ENCODE data around the gene ADGRA1. TPM values are rescaled to one million over a fixed set of nuclear protein-coding genes. Genes with fewer than 3 reads are reported as not detected.

ADGRA1 gene
- total RNA-seq, 2 experiments from 2014 or later: not detected

- no peak overlapping the region for H2AFZ ChIP-seq (ENCODE audit: low read length)
- POLR2A ChIA-PET: no interaction called here
- no peaks in the 10 kb centered on the region for H4K20me1 ChIP-seq (ENCODE audit: insufficient read depth, low read length)
- H3K4me1 ChIP-seq (ENCODE audit: insufficient read depth, low read length, poor library complexity, severe bottlenecking): no peaks in the 10 kb centered on the region
- TF ChIP-seq EZH2phosphoT487 (IDR thresholded peaks at IDR 0.05; ENCODE audit: borderline replicate concordance, low read depth, low read length) (no peak), CTCF (conservative IDR thresholded peaks at IDR 0.05; ENCODE audit: low read length) (no peak)
- H3K9me2 ChIP-seq (ENCODE audit: insufficient read depth, low read length): no peaks in the 10 kb centered on the region
- intact Hi-C loops (cut with micrococcal nuclease; ENCODE audit: unreplicated experiment): no loop called here
- BruUV-seq (replicated peaks): no TSS peak
- H3K4me2 ChIP-seq (ENCODE audit: low read length): no peak overlapping the region
- DNase-seq (ENCODE audit: low spot score): no peak
- no peaks in the 10 kb centered on the region for H3K79me2 ChIP-seq (ENCODE audit: insufficient read depth, low read depth, low read length)
- H3K27ac ChIP-seq (ENCODE audit: low read depth, low read length, poor library complexity, severe bottlenecking): no peak overlapping the region
- H3K9me3 ChIP-seq (ENCODE audit: low read length): no peaks in the 10 kb centered on the region
- no peak overlapping the region for H3K4me3 ChIP-seq (ENCODE audit: low read depth, low read length, poor library complexity, severe bottlenecking)
- H3K36me3 ChIP-seq (ENCODE audit: insufficient read depth, low read length): no peaks in the 10 kb centered on the region
- CTCF ChIA-PET (ENCODE audit: unreplicated experiment): interaction anchor here (0.7 kb wide), 1 partner anchor 48 kb away, joined by 3 read pairs; no protein-coding TSS in a partner anchor
Measured at GRCh38 chr10:133116455-133116854, 28.7 kb downstream of the ADGRA1 start.

GRCh38 chr10:133117036-133117687, 29.4 kb downstream of the ADGRA1 start:
- TF ChIP-seq CTCF (conservative IDR thresholded peaks at IDR 0.05; ENCODE audit: low read length): no peak
- TF ChIP-seq EZH2phosphoT487 (IDR thresholded peaks at IDR 0.05; ENCODE audit: borderline replicate concordance, low read depth, low read length): no peak
- H3K4me3 ChIP-seq (ENCODE audit: low read depth, low read length, poor library complexity, severe bottlenecking): no peak overlapping the region
- no peak overlapping the region for H3K4me2 ChIP-seq (ENCODE audit: low read length)
- H3K27ac ChIP-seq (ENCODE audit: low read depth, low read length, poor library complexity, severe bottlenecking): no peak overlapping the region
- H3K9me2 ChIP-seq (ENCODE audit: insufficient read depth, low read length): no peaks in the 10 kb centered on the region
- no peaks in the 10 kb centered on the region for H3K4me1 ChIP-seq (ENCODE audit: insufficient read depth, low read length, poor library complexity, severe bottlenecking)
- intact Hi-C loops (cut with micrococcal nuclease; ENCODE audit: unreplicated experiment): no loop called here
- CTCF ChIA-PET (ENCODE audit: unreplicated experiment): no interaction called here
- POLR2A ChIA-PET: no interaction called here
- no peak for DNase-seq (ENCODE audit: low spot score)
- H4K20me1 ChIP-seq (ENCODE audit: insufficient read depth, low read length): no peaks in the 10 kb centered on the region
- no peaks in the 10 kb centered on the region for H3K79me2 ChIP-seq (ENCODE audit: insufficient read depth, low read depth, low read length)
- H3K9me3 ChIP-seq (ENCODE audit: low read length): no peaks in the 10 kb centered on the region
- H3K36me3 ChIP-seq (ENCODE audit: insufficient read depth, low read length): no peaks in the 10 kb centered on the region
- no peak overlapping the region for H2AFZ ChIP-seq (ENCODE audit: low read length)
- no TSS peak for BruUV-seq (replicated peaks)

- H3K9me2 ChIP-seq (ENCODE audit: insufficient read depth, low read length): no peaks in the 10 kb centered on the region
- intact Hi-C loops (cut with micrococcal nuclease; ENCODE audit: unreplicated experiment): no loop called here
- H3K27ac ChIP-seq (ENCODE audit: low read depth, low read length, poor library complexity, severe bottlenecking): no peak overlapping the region
- H3K79me2 ChIP-seq (ENCODE audit: insufficient read depth, low read depth, low read length): no peaks in the 10 kb centered on the region
- DNase-seq (ENCODE audit: low spot score): no peak
- CTCF ChIA-PET (ENCODE audit: unreplicated experiment): no interaction called here
- H3K4me1 ChIP-seq (ENCODE audit: insufficient read depth, low read length, poor library complexity, severe bottlenecking): no peaks in the 10 kb centered on the region
- H3K4me2 ChIP-seq (ENCODE audit: low read length): no peak overlapping the region
- no peaks in the 10 kb centered on the region for H4K20me1 ChIP-seq (ENCODE audit: insufficient read depth, low read length)
- POLR2A ChIA-PET: no interaction called here
- no peaks in the 10 kb centered on the region for H3K36me3 ChIP-seq (ENCODE audit: insufficient read depth, low read length)
- no peak overlapping the region for H2AFZ ChIP-seq (ENCODE audit: low read length)
- TF ChIP-seq EZH2phosphoT487 (IDR thresholded peaks at IDR 0.05; ENCODE audit: borderline replicate concordance, low read depth, low read length) (no peak), CTCF (conservative IDR thresholded peaks at IDR 0.05; ENCODE audit: low read length) (no peak)
- no peaks in the 10 kb centered on the region for H3K9me3 ChIP-seq (ENCODE audit: low read length)
- BruUV-seq (replicated peaks): no TSS peak
- H3K4me3 ChIP-seq (ENCODE audit: low read depth, low read length, poor library complexity, severe bottlenecking): no peak overlapping the region
Measured at GRCh38 chr10:133117688-133118071, 30.0 kb downstream of the ADGRA1 start.
